Epithelial cell of proximal tubule (primary cell): ENCODE measurements around the gene CEP350. TPM values are rescaled to one million over a fixed set of nuclear protein-coding genes. Genes with fewer than 3 reads are reported as not detected.

Experiments
- DNase-seq: peaks from one replicate; pipeline ENCODE4 v3.0.0-alpha.2; 2011; ENCODE audit warnings: low read depth
- H3K4me3 ChIP-seq: 2 replicates; pipeline ENCODE4 v1.5.1; 2011; ENCODE audit warnings: low read depth, mild to moderate bottlenecking, low read length
- total RNA-seq: library from RNA; depleted of rRNA; stranded (reverse); fragments of >200 nt; gene quantifications from 2 replicates; pipeline ENCODE4 v1.2.3, GENCODE V29; 2015
- TF ChIP-seq, protein P1 (sequence below): conservative IDR thresholded peaks from 2 replicates; pipeline ENCODE4 v1.5.1; 2012; ENCODE audit warnings: low read depth, mild to moderate bottlenecking, low read length

The CEP350 gene
- total RNA-seq, 1 donor from 2014 or later: 26.4 TPM

DNA sequence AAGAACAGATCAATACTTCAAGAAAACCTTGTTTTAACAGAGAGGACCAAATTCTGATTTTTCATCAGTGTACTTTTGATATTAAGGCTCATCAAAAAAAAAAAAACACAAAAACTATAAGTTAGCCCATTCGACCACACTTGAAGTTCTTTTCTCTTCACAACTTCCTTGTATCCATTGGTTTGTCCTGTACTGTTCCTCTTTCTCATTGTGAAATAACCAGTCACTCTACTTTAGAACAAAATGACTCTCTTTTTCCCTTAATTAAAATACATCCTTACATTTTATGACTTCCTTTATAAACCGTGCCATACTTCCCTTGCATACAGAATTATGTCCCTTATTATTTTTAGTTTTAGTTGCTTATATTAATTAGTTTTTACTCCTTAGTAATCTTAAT lies 208.4 kb downstream of the CEP350 start:
- no peak for DNase-seq
- no peak overlapping the region for H3K4me3 ChIP-seq
- TF ChIP-seq, protein P1, sequence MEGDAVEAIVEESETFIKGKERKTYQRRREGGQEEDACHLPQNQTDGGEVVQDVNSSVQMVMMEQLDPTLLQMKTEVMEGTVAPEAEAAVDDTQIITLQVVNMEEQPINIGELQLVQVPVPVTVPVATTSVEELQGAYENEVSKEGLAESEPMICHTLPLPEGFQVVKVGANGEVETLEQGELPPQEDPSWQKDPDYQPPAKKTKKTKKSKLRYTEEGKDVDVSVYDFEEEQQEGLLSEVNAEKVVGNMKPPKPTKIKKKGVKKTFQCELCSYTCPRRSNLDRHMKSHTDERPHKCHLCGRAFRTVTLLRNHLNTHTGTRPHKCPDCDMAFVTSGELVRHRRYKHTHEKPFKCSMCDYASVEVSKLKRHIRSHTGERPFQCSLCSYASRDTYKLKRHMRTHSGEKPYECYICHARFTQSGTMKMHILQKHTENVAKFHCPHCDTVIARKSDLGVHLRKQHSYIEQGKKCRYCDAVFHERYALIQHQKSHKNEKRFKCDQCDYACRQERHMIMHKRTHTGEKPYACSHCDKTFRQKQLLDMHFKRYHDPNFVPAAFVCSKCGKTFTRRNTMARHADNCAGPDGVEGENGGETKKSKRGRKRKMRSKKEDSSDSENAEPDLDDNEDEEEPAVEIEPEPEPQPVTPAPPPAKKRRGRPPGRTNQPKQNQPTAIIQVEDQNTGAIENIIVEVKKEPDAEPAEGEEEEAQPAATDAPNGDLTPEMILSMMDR: no peak

Other genes with a start within 250 kb of the CEP350 start
- gene FAM163A, start 211.5 kb upstream of the CEP350 start, total RNA-seq: not detected in 2 replicates
- gene TOR1AIP2, start 77.0 kb upstream of the CEP350 start, total RNA-seq: 47.7 and 57.4 TPM in 2 replicates
- 35.3 and 50.5 TPM in 2 replicates for gene TOR1AIP1, start 72.5 kb upstream of the CEP350 start, total RNA-seq
- gene QSOX1, start 200.1 kb downstream of the CEP350 start, total RNA-seq: 170 and 247 TPM in 2 replicates